Type B pancreatic cell (in vitro differentiated cells): ENCODE measurements around the gene PAAF1. TPM values are rescaled to one million over a fixed set of nuclear protein-coding genes. Genes with fewer than 3 reads are reported as not detected.

Experiments
- DNase-seq: peaks from one replicate; pipeline ENCODE4 v3.0.0; 2021; ENCODE audit warnings: mixed read lengths; ENCODE audit not compliant: unreplicated experiment; ENCODE audit errors: extremely low spot score
- H3K27ac Mint-ChIP-seq: 2 replicates; pipeline ENCODE4 v1.8.0; 2021; ENCODE audit warnings: mild to moderate bottlenecking, mixed read lengths
- H3K27me3 Mint-ChIP-seq: 2 replicates; pipeline ENCODE4 v1.8.0; 2021; ENCODE audit warnings: mixed read lengths
- H3K36me3 Mint-ChIP-seq: 2 replicates; pipeline ENCODE4 v1.8.0; 2021; ENCODE audit warnings: mixed read lengths
- H3K4me1 Mint-ChIP-seq: one replicate; pipeline ENCODE4 v1.8.0; 2021; ENCODE audit warnings: mixed read lengths; ENCODE audit not compliant: unreplicated experiment
- H3K4me3 Mint-ChIP-seq: 2 replicates; pipeline ENCODE4 v1.8.0; 2021; ENCODE audit warnings: mild to moderate bottlenecking, mixed read lengths
- H3K9me3 Mint-ChIP-seq: 2 replicates; pipeline ENCODE4 v1.8.0; 2021; ENCODE audit warnings: mixed read lengths
- total RNA-seq: library from RNA; stranded (reverse); gene quantifications from 2 replicates; pipeline ENCODE4 v1.2.1, GENCODE V29; 2021; ENCODE audit warnings: low replicate concordance
- TF ChIP-seq, protein P1 (sequence below): fragments of 200-600 bp; sonication (generic); conservative IDR thresholded peaks from 2 replicates; pipeline ENCODE4 v1.5.0; 2021; ENCODE audit warnings: antibody characterized with exemption, mild to moderate bottlenecking

Gene PAAF1
- total RNA-seq, 1 donor from 2014 or later = 30.7 TPM

DNA sequence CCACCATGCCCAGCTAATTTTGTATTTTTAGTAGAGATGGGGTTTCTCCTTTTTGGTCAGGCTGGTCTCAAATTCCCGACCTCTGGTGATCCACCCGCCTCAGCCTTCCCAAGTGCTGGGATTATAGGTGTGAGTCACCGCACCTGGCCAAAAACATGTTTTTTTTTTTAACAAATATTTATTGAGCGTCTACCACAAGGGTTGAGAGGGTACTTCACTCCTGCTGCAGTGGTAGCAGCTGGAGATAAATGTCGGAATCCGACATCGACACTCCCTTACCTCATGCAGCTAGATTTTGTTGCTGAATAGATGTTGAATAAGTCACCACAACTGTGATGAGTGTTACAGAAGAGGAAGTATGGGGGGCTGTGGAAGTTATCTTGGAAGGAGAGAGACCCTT lies 75.0 kb downstream of the PAAF1 start:
- no peaks in the 10 kb centered on the region for H3K4me1 Mint-ChIP-seq
- H3K27ac Mint-ChIP-seq = no peak overlapping the region
- no peaks in the 10 kb centered on the region for H3K27me3 Mint-ChIP-seq
- TF ChIP-seq, protein P1, sequence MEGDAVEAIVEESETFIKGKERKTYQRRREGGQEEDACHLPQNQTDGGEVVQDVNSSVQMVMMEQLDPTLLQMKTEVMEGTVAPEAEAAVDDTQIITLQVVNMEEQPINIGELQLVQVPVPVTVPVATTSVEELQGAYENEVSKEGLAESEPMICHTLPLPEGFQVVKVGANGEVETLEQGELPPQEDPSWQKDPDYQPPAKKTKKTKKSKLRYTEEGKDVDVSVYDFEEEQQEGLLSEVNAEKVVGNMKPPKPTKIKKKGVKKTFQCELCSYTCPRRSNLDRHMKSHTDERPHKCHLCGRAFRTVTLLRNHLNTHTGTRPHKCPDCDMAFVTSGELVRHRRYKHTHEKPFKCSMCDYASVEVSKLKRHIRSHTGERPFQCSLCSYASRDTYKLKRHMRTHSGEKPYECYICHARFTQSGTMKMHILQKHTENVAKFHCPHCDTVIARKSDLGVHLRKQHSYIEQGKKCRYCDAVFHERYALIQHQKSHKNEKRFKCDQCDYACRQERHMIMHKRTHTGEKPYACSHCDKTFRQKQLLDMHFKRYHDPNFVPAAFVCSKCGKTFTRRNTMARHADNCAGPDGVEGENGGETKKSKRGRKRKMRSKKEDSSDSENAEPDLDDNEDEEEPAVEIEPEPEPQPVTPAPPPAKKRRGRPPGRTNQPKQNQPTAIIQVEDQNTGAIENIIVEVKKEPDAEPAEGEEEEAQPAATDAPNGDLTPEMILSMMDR = no peak
- peaks cover 2% of the 10 kb centered on the region for H3K9me3 Mint-ChIP-seq
- H3K36me3 Mint-ChIP-seq = no peaks in the 10 kb centered on the region
- H3K4me3 Mint-ChIP-seq = no peak overlapping the region
- DNase-seq = no peak

DNA sequence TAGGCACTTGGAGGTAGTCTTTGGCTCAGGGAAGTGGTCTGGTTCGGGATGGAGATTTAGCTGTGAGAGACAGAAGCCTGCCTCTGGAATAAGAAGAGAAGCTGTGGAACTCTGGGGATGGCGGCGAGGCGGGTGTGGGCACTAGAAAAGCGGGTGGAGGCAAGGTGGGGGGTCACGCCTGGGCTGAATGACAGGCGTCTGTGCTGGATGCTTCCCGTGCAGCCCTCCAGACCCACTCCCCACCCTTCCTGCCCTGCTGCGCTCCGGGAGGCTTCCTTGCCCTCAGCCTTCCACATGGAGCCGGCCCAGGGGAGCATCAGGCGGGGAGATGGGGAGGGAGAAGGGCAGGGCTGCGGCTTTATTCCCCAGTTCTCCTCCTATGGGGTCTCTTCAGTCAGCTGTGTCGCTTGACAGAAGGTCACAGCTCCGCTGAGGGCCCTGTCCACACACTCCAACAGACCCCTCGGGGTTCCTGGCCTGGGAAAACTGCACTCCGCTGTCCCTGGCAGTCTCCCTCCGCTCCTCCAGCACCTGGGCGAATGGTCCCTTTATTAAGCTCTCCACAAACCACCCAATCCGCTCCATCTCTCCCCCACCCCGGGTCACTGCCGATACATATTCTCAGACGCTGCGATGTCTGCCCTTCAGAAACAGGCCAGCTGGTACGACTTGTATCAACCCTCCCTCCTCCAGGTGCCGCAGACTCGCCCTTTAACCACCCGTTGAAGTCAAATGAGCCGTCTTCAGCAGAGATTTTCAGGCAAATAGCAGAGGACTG lies 80.3 kb downstream of the PAAF1 start:
- H3K4me1 Mint-ChIP-seq = no peaks in the 10 kb centered on the region
- TF ChIP-seq, protein P1 = no peak
- no peak overlapping the region for H3K4me3 Mint-ChIP-seq
- no peak overlapping the region for H3K27ac Mint-ChIP-seq
- no peak for DNase-seq
- H3K36me3 Mint-ChIP-seq = no peaks in the 10 kb centered on the region
- no peaks in the 10 kb centered on the region for H3K27me3 Mint-ChIP-seq
- H3K9me3 Mint-ChIP-seq = no peaks in the 10 kb centered on the region

DNA sequence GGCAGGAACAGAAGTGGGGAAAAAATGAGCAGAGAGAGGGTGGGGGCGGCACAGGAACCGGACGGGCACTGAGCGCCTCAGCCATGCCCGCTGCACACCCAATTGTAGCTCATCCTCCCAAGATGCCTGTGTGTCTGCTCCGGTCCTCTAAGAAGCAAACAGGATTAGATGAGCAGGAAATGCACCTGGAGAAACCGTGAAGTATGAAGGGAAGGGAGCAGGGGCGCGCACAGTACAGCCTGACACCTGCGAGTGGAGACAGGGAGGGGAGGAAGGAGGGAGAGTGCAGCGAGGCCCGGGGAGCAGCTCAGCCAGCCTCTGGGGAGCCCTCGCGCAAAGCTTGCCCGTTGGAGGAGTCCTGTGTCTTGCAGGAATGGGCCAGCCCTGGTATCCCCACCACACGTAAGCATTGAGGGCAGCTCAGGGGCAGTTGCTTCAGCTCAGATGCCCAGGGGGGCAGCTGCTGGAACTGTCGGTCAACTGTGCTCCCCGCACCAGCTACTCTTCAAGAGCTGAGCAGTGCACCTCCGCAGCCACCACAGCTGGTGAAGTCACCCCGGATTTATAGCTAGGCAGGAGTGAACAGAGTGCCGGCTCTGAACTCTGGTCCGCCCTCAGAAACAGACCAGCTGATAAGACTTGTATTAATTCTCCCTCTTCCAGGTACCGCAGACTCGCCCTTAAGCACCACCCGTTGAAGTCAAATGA lies 81.0 kb downstream of the PAAF1 start:
- no peaks in the 10 kb centered on the region for H3K4me1 Mint-ChIP-seq
- no peak overlapping the region for H3K4me3 Mint-ChIP-seq
- H3K9me3 Mint-ChIP-seq = no peaks in the 10 kb centered on the region
- no peak for DNase-seq
- TF ChIP-seq, protein P1 = no peak
- H3K27ac Mint-ChIP-seq = no peak overlapping the region
- no peaks in the 10 kb centered on the region for H3K36me3 Mint-ChIP-seq
- no peaks in the 10 kb centered on the region for H3K27me3 Mint-ChIP-seq

DNA sequence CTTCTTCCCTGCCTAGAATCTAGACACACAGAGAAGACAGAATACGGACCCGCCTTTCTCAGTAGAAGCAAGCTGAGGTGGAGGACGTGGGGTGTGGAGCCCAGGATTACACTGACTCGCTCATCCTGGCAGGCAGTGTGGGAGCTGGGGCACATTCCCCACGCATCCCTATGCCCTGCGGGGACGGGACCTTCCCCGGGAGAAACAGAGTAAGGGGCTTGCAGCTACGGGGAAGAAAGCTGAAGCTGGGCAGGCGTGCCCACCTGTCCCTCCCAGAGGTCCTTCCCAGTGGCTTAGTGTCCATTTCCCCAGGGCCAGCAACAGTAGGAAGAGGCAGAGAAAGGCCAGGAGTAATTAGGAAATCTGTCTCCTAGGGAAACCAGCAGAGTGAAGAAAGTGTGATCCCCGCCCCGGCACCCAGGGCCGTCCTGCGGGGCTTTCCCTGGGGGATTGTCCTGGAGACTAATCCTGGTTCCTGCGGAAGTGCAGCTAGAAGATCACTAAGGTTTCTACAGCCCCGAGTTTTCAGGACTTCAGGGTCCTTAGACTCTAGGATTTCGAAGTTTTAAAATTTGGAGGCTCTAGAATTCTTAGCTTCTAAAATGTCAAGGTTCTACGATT lies 81.8 kb downstream of the PAAF1 start:
- no peaks in the 10 kb centered on the region for H3K36me3 Mint-ChIP-seq
- no peaks in the 10 kb centered on the region for H3K4me1 Mint-ChIP-seq
- no peak overlapping the region for H3K27ac Mint-ChIP-seq
- H3K27me3 Mint-ChIP-seq = no peaks in the 10 kb centered on the region
- no peak for DNase-seq
- H3K9me3 Mint-ChIP-seq = no peaks in the 10 kb centered on the region
- H3K4me3 Mint-ChIP-seq = no peak overlapping the region
- TF ChIP-seq, protein P1 = no peak

DNA sequence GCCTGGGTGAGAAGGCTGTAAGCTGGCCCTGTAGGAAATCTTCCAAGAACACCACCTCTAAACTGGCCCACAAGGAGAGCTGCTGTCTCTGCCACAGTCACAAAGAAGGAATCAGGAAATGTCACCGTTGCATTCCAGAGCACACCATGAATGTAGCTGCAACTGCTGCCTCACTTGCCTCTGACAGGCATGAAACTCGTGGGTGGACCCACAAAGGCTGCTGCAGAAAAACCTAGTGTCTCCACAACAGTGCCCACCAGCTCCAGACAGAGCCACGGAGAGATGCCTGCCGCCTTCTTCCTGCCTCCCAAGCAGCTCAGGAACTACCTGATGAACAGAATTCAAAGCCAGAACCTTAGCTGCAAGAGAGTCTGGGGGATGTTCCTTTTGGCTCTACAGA lies 84.5 kb downstream of the PAAF1 start:
- TF ChIP-seq, protein P1 = no peak
- no peak overlapping the region for H3K4me3 Mint-ChIP-seq
- H3K4me1 Mint-ChIP-seq = no peaks in the 10 kb centered on the region
- H3K9me3 Mint-ChIP-seq = no peaks in the 10 kb centered on the region
- H3K27ac Mint-ChIP-seq = no peak overlapping the region
- no peaks in the 10 kb centered on the region for H3K36me3 Mint-ChIP-seq
- H3K27me3 Mint-ChIP-seq = no peaks in the 10 kb centered on the region
- no peak for DNase-seq
